Muscle of leg (tissue), 11 donors: ENCODE measurements around the gene RALA. TPM values are rescaled to one million over a fixed set of nuclear protein-coding genes. Genes with fewer than 3 reads are reported as not detected.
"Not testable (repeated sequence)": the region's sequence is repeated elsewhere in the genome, so short reads cannot be mapped to it uniquely, and the experiment has no call there.

Experiments
- DNase-seq: peaks from one replicate; pipeline ENCODE4 v3.0.0; 2013
- H3K27ac ChIP-seq: one replicate; pipeline ENCODE4 v1.5.1; 2013; ENCODE audit warnings: mild to moderate bottlenecking, low read length, control low read depth
- H3K27me3 ChIP-seq: one replicate; pipeline ENCODE4 v1.6.1; 2013; ENCODE audit warnings: low read length; ENCODE audit not compliant: control insufficient read depth, insufficient read depth
- H3K36me3 ChIP-seq: one replicate; pipeline ENCODE4 v1.6.1; 2013; ENCODE audit warnings: low read length; ENCODE audit not compliant: control insufficient read depth, insufficient read depth
- H3K4me1 ChIP-seq: one replicate; pipeline ENCODE4 v1.6.1; 2013; ENCODE audit warnings: low read length; ENCODE audit not compliant: control insufficient read depth, insufficient read depth
- H3K4me3 ChIP-seq: one replicate; pipeline ENCODE4 v1.5.1; 2013; ENCODE audit warnings: low read length, control low read depth
- H3K9me3 ChIP-seq: replicated peaks from 2 replicates; pipeline ENCODE4 v1.6.1; 2013; ENCODE audit warnings: low read depth, low read length; ENCODE audit not compliant: control insufficient read depth
- WGBS: methylation state at CpG from one replicate; pipeline ENCODE4 v1.1.5; 2013; ENCODE audit warnings: missing lambda C conversion rate; ENCODE audit not compliant: insufficient coverage; 5-methylcytosine and 5-hydroxymethylcytosine counted together
- polyA plus RNA-seq, 8 donors: library from polyadenylated mRNA; unstranded; fragments of 120-200 nt; gene quantifications; one replicate each; pipeline versions ENCODE4 v1.2.1 to v1.2.3, GENCODE V29; 2013; ENCODE audit warnings: inconsistent platforms in 1 of 8, low replicate concordance in 1 of 8; ENCODE audit not compliant: insufficient read length in 8 of 8, insufficient read depth in 1 of 8
- total RNA-seq: library from RNA; stranded (reverse); fragments of 120-200 nt; gene quantifications from one replicate; pipeline ENCODE4 v1.2.4, GENCODE V29; 2013

RALA gene
- total and polyA plus RNA-seq, 9 donors = 16.1 to 68.5 (median 52.0) TPM

- WGBS = no CpG with 5 or more reads among the region's 2 CpGs
- Histone ChIP-seq H3K9me3 (peaks cover 3% of the 10 kb centered on the region), H3K27me3 (no peaks in the 10 kb centered on the region), H3K36me3 (no peaks in the 10 kb centered on the region), H3K4me1 (no peaks in the 10 kb centered on the region), H3K27ac (no peak overlapping the region), H3K4me3 (no peak overlapping the region)
- DNase-seq = peak; percentile 59
Measured at GRCh38 chr7:39676346-39676745, 53.0 kb downstream of the RALA start.

- no peaks in the 10 kb centered on the region for H3K36me3 ChIP-seq
- H3K27ac ChIP-seq = no peak overlapping the region
- H3K9me3 ChIP-seq = peaks cover 3% of the 10 kb centered on the region
- no CpG with 5 or more reads among the region's 6 CpGs for WGBS
- no peak for DNase-seq
- peaks cover 8% of the 10 kb centered on the region for H3K4me1 ChIP-seq
- H3K27me3 ChIP-seq = no peaks in the 10 kb centered on the region
- H3K4me3 ChIP-seq = no peak overlapping the region
Measured at GRCh38 chr7:39678930-39679709, 55.7 kb downstream of the RALA start.

GRCh38 chr7:39679874-39680273 is 56.5 kb downstream of the RALA start:
- 93% methylated on average over 3 of the region's 9 CpGs for WGBS

GRCh38 chr7:39681887-39682441 is 58.6 kb downstream of the RALA start:
- Histone ChIP-seq H3K27me3 (no peaks in the 10 kb centered on the region), H3K9me3 (peaks cover under 1% of the 10 kb centered on the region), H3K4me3 (no peak overlapping the region), H3K36me3 (no peaks in the 10 kb centered on the region), H3K4me1 (peaks cover 12% of the 10 kb centered on the region), H3K27ac (no peak overlapping the region)
- peak; percentile 59 for DNase-seq
- no CpG with 5 or more reads among the region's 3 CpGs for WGBS

More at GRCh38 chr7:39679874-39680273, 56.5 kb downstream of the RALA start:
- not testable (repeated sequence) for H3K36me3 ChIP-seq, H3K9me3 ChIP-seq, H3K27ac ChIP-seq, H3K4me3 ChIP-seq, DNase-seq, H3K4me1 ChIP-seq, H3K27me3 ChIP-seq

- H3K4me3 ChIP-seq = no peak overlapping the region
- DNase-seq = peak; percentile 88
- H3K36me3 ChIP-seq = peaks cover 4% of the 10 kb centered on the region
- H3K9me3 ChIP-seq = no peaks in the 10 kb centered on the region
- peak overlapping the region; percentile 48 for H3K27ac ChIP-seq
- peaks cover 12% of the 10 kb centered on the region for H3K4me1 ChIP-seq
- no peaks in the 10 kb centered on the region for H3K27me3 ChIP-seq
- WGBS = 83% methylated on average over 1 of the region's 2 CpGs
Measured at GRCh38 chr7:39683216-39683845, 60.0 kb downstream of the RALA start.

GRCh38 chr7:39686261-39686924 is 63.0 kb downstream of the RALA start:
- peak; percentile 48 for DNase-seq
- Histone ChIP-seq H3K4me1 (peaks cover 12% of the 10 kb centered on the region), H3K9me3 (no peaks in the 10 kb centered on the region), H3K27me3 (no peaks in the 10 kb centered on the region), H3K4me3 (no peak overlapping the region), H3K36me3 (peaks cover 13% of the 10 kb centered on the region), H3K27ac (peak overlapping the region; percentile 56)
- no CpG with 5 or more reads among the region's 3 CpGs for WGBS

DNA sequence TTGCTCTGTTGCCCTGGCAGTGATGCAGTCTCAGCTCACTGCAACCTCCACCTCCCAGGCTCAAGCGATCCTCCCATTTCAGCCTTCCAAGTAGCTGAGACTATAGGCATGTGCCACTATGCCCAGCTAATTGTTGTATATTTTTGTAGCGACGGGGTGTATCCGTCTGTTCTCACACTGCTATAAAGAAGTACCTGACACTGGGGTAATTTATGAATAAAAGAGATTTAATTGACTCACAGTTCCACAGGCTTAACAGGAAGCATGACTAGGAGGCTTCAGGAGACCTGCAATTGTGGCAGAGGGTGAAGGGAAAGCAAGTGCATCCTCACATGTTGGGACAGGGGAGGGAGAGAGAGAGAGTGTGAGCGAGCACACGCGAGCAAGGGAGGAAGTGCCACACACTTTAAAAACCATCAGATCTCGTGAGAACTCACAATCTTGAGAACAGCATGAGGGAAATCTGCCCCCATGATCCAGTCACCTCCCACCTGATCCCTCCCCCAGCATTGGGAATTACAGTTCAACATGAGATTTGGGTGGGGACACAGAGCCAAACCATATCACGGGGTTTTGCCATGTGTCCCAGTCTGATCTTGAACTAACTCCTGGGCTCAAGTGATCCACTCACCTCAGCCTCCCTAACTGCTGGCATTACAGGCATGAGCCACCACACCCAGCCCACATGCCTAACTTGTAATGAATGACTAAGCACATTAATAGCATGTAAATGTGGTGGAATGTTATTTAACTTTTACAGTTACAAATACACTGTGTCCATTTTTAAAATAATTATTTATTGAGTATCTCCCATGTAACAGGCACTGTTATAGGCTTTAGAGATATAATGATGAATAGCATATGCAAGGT is 65.5 kb downstream of the RALA start:
- H3K4me1 ChIP-seq = peaks cover 4% of the 10 kb centered on the region
- no CpG with 5 or more reads among the region's 9 CpGs for WGBS
- H3K27me3 ChIP-seq = no peaks in the 10 kb centered on the region
- H3K27ac ChIP-seq = no peak overlapping the region
- no peak overlapping the region for H3K4me3 ChIP-seq
- H3K9me3 ChIP-seq = no peaks in the 10 kb centered on the region
- peaks cover 23% of the 10 kb centered on the region for H3K36me3 ChIP-seq
- DNase-seq = no peak

DNA sequence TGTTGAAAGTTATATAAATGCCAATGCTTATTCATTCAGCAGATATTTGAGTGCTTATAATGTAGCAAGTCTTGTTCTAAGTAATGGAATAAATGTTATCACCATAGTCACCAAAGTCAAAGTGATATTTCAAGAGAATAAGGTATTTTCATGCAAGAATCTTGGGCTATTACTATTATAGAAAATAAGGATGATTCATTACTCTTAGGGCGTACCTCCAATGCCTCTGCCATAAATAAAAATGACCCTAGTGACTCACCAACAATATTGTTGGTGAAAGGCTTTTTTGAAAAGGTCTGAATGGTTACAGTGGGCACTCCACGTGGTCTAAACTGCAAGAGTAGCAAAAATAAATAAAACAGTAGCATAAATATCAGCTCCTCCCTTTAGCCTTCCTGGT is 68.4 kb downstream of the RALA start:
- H3K27me3 ChIP-seq = no peaks in the 10 kb centered on the region
- no CpG with 5 or more reads among the region's 2 CpGs for WGBS
- no peak overlapping the region for H3K4me3 ChIP-seq
- no peak overlapping the region for H3K27ac ChIP-seq
- no peaks in the 10 kb centered on the region for H3K9me3 ChIP-seq
- DNase-seq = no peak
- H3K4me1 ChIP-seq = no peaks in the 10 kb centered on the region
- H3K36me3 ChIP-seq = peaks cover 23% of the 10 kb centered on the region

GRCh38 chr7:39693086-39693485 is 69.7 kb downstream of the RALA start:
- H3K36me3 ChIP-seq = peaks cover 30% of the 10 kb centered on the region
- H3K4me3 ChIP-seq, H3K27me3 ChIP-seq, H3K9me3 ChIP-seq, DNase-seq, H3K27ac ChIP-seq, H3K4me1 ChIP-seq: not testable (repeated sequence)
- 100% methylated on average over 1 of the region's 4 CpGs for WGBS
